Smooth muscle cell (in vitro differentiated cells): ENCODE measurements around the gene SIRPG. TPM values are rescaled to one million over a fixed set of nuclear protein-coding genes. Genes with fewer than 3 reads are reported as not detected.

Experiments
- DNase-seq: peaks from one replicate; lab custom pipeline; 2025; ENCODE audit not compliant: unreplicated experiment; lab: John Stamatoyannopoulos, UW
- H2AFZ ChIP-seq: fragments of 200-600 bp; sonication (generic); 2 replicates; pipeline ENCODE4 v1.6.0; 2016; ENCODE audit warnings: antibody characterized with exemption, low read depth, mild to moderate bottlenecking
- H3F3A ChIP-seq: fragments of 200-600 bp; sonication (generic); 2 replicates; pipeline ENCODE4 v1.6.0; 2017; ENCODE audit warnings: antibody characterized with exemption, low read depth
- H3K27ac ChIP-seq: fragments of 200-600 bp; sonication (generic); 2 replicates; pipeline ENCODE4 v1.5.1; 2016; ENCODE audit warnings: low read depth, mild to moderate bottlenecking
- H3K27me3 ChIP-seq: fragments of 200-600 bp; sonication (generic); 2 replicates; pipeline ENCODE4 v1.6.1; 2016; ENCODE audit warnings: low read depth, mild to moderate bottlenecking
- H3K36me3 ChIP-seq: fragments of 200-600 bp; sonication (generic); 2 replicates; pipeline ENCODE4 v1.5.1; 2016; ENCODE audit warnings: low read depth
- H3K4me1 ChIP-seq: fragments of 200-600 bp; sonication (generic); 2 replicates; pipeline ENCODE4 v1.5.1; 2016; ENCODE audit warnings: low read depth
- H3K4me2 ChIP-seq: fragments of 200-600 bp; sonication (generic); 2 replicates; pipeline ENCODE4 v1.6.0; 2016; ENCODE audit warnings: mild to moderate bottlenecking
- H3K4me3 ChIP-seq: fragments of 200-600 bp; sonication (generic); 2 replicates; pipeline ENCODE4 v1.5.1; 2016; ENCODE audit warnings: mild to moderate bottlenecking
- H3K79me2 ChIP-seq: fragments of 200-600 bp; sonication (generic); 2 replicates; pipeline ENCODE4 v1.6.0; 2016; ENCODE audit warnings: low read depth, mild to moderate bottlenecking
- H3K9ac ChIP-seq: fragments of 200-600 bp; sonication (generic); 2 replicates; pipeline ENCODE4 v1.6.0; 2016; ENCODE audit warnings: low read depth
- H3K9me3 ChIP-seq: fragments of 200-600 bp; sonication (generic); replicated peaks from 2 replicates; pipeline ENCODE4 v1.5.1; 2016; ENCODE audit warnings: low read depth
- H4K20me1 ChIP-seq: fragments of 200-600 bp; sonication (generic); 2 replicates; pipeline ENCODE4 v1.6.0; 2016; ENCODE audit warnings: low read depth
- CTCF ChIP-seq: fragments of 200-600 bp; sonication (generic); IDR thresholded peaks from 2 replicates; pipeline ENCODE4 v1.5.1; 2017; ENCODE audit warnings: borderline replicate concordance, mild to moderate bottlenecking, antibody characterized with exemption; ENCODE audit not compliant: insufficient read depth, poor library complexity, severe bottlenecking
- WGBS: methylation state at CpG from one replicate; pipeline ENCODE4 v1.1.7; 2016; ENCODE audit warnings: low lambda C conversion rate; 5-methylcytosine and 5-hydroxymethylcytosine counted together
- polyA plus RNA-seq: library from polyadenylated mRNA; unstranded; fragments of >200 nt; fragmentation: Nextera tagmentation; extraction: Ambion mirVana; gene quantifications from 2 replicates; pipeline ENCODE4 v1.2.1, GENCODE V29; 2016
- total RNA-seq: library from RNA; depleted of rRNA; stranded (reverse); fragments of >200 nt; gene quantifications from 2 replicates; pipeline ENCODE4 v1.2.3, GENCODE V29; 2014

Gene SIRPG
- total and polyA plus RNA-seq, 2 experiments from 2014 or later, result not detected

GRCh38 chr20:1694672-1695071 lies 37.1 kb upstream of the SIRPG start:
- no peaks in the 10 kb centered on the region for H3K36me3 ChIP-seq
- H3F3A ChIP-seq, result no peaks in the 10 kb centered on the region
- WGBS, result 87% methylated on average over 3 of the region's 3 CpGs
- no peaks in the 10 kb centered on the region for H4K20me1 ChIP-seq
- H3K27ac ChIP-seq, result no peak overlapping the region
- peaks cover 5% of the 10 kb centered on the region for H3K27me3 ChIP-seq
- TF ChIP-seq CTCF, result no peak
- H3K4me1 ChIP-seq, result no peaks in the 10 kb centered on the region
- H3K4me2 ChIP-seq, result no peak overlapping the region
- H2AFZ ChIP-seq, result no peak overlapping the region
- no peak overlapping the region for H3K4me3 ChIP-seq
- no peak overlapping the region for H3K9ac ChIP-seq
- DNase-seq, result no peak
- no peaks in the 10 kb centered on the region for H3K79me2 ChIP-seq
- no peaks in the 10 kb centered on the region for H3K9me3 ChIP-seq

- Histone ChIP-seq H3K27me3 (peaks cover 4% of the 10 kb centered on the region), H3K36me3 (no peaks in the 10 kb centered on the region), H3F3A (no peaks in the 10 kb centered on the region), H3K27ac (no peak overlapping the region), H4K20me1 (no peaks in the 10 kb centered on the region), H3K4me1 (no peaks in the 10 kb centered on the region), H3K4me3 (no peak overlapping the region), H3K79me2 (no peaks in the 10 kb centered on the region), H3K4me2 (no peak overlapping the region), H3K9me3 (no peaks in the 10 kb centered on the region), H3K9ac (no peak overlapping the region), H2AFZ (no peak overlapping the region)
- TF ChIP-seq CTCF, result no peak
- 55% methylated on average over 1 of the region's 1 CpG for WGBS
- no peak for DNase-seq
Observed at GRCh38 chr20:1693427-1693826, 35.8 kb upstream of the SIRPG start.

- Histone ChIP-seq H3K27me3 (peaks cover 4% of the 10 kb centered on the region), H2AFZ (no peak overlapping the region), H3K9ac (no peak overlapping the region), H3K9me3 (no peaks in the 10 kb centered on the region), H3K79me2 (no peaks in the 10 kb centered on the region), H3K27ac (no peak overlapping the region), H3K4me3 (no peak overlapping the region), H4K20me1 (no peaks in the 10 kb centered on the region), H3K4me1 (no peaks in the 10 kb centered on the region), H3K36me3 (no peaks in the 10 kb centered on the region), H3K4me2 (no peak overlapping the region), H3F3A (no peaks in the 10 kb centered on the region)
- 88% methylated on average over 3 of the region's 3 CpGs for WGBS
- TF ChIP-seq CTCF, result no peak
- no peak for DNase-seq
Observed at GRCh38 chr20:1689721-1690120, 32.1 kb upstream of the SIRPG start.

GRCh38 chr20:1688886-1689538 lies 31.4 kb upstream of the SIRPG start:
- no peak overlapping the region for H3K9ac ChIP-seq
- H3K27me3 ChIP-seq, result peaks cover under 1% of the 10 kb centered on the region
- 91% methylated on average over 4 of the region's 4 CpGs for WGBS
- no peak overlapping the region for H3K27ac ChIP-seq
- no peaks in the 10 kb centered on the region for H3K4me1 ChIP-seq
- no peaks in the 10 kb centered on the region for H3F3A ChIP-seq
- H2AFZ ChIP-seq, result no peak overlapping the region
- no peak overlapping the region for H3K4me2 ChIP-seq
- no peak overlapping the region for H3K4me3 ChIP-seq
- no peaks in the 10 kb centered on the region for H3K36me3 ChIP-seq
- H3K79me2 ChIP-seq, result no peaks in the 10 kb centered on the region
- TF ChIP-seq CTCF, result no peak
- no peaks in the 10 kb centered on the region for H3K9me3 ChIP-seq
- DNase-seq, result no peak
- no peaks in the 10 kb centered on the region for H4K20me1 ChIP-seq
